ENCODE results near the gene RBM47. TPM values are rescaled to one million over a fixed set of nuclear protein-coding genes. Genes with fewer than 3 reads are reported as not detected.

Gene RBM47
- total RNA-seq, 1 donor from 2014 or later, result 70.6 TPM

GRCh38 chr4:40586729-40587128 is 42.9 kb downstream of the RBM47 start:
- no peak for ATAC-seq

GRCh38 chr4:40586034-40586433 is 43.6 kb downstream of the RBM47 start:
- peak; percentile 42 for ATAC-seq

DNA sequence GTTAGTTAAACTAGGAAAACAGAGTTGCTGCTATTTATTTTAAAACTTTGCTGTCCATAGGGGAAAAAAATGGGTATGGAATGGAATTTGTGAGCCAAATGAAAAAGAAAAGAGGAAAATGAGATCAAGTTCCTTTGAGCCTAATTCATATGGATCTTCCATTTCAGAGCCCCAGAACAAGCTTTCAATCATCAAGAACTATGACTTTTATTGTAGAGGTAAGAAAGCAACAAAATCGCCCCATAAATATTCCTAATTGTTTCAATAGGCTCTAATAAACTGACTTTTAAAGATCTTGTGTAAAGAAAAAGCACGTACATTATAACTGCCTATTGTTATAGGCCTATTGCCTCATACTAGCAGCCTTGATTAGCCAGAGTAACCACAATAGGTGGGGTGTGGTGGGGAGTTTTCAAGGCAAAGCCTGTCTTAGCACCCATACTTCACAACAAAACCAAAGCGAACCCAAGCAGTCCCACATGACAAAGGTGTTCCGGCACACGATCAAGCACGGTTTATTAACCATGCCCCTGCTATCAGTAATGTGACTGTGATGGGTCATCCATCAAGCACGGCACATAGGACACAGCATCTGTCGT is 44.4 kb downstream of the RBM47 start:
- ATAC-seq, result peak; percentile 88

DNA sequence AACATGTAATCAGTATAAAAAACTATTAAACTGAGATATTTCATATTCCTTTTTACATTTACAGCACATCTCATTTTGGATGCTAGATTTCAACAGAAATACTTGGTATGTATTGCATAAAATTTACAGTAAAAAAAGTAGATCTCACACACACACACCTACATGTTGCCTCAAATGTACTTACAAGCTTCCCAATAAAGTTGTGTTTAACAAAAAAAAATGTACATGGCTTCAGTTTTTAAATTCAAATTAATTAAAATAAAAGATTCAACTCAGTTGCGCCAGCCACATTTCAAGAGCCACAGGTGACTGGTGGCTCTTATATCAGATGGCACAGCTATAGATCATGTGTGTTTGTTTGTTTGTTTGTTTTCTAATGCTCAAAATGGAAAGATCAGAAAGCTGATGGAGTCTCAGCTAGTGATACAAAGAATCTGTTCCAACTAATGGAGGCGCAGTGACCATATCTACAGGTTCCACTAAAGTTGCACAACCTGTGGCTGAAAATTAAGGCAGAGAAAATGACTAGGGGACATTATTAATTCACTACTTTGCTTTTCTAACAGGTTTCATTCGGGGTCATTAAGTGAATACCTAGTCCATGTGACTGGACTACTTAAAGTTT is 45.0 kb downstream of the RBM47 start:
- ATAC-seq, result no peak

GRCh38 chr4:40583850-40584439 is 45.7 kb downstream of the RBM47 start:
- ATAC-seq, result peak; percentile 69

- no peak for ATAC-seq
These were observed 47.3 kb downstream of the RBM47 start for GRCh38 chr4:40582413-40582812.

GRCh38 chr4:40581254-40582140 is 48.2 kb downstream of the RBM47 start:
- ATAC-seq, result no peak

DNA sequence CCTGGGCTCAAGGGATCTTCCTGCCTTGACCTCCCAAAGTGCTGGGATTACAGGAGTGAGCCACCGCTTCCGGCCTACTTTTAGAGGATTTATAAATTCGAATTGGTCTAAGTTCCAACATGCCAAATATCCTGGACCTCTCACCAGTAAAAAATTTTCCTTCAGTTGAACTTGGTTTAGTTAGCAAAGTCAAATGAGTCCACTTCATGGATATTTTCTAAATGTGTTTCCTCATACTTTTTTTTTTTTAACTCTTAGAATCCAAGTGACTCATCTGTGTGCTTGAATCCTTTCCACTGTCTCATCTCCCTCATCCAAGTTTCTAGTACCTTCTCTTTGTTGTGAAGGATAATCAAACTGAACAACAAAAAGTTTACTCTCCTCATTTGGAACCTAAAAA is 49.7 kb downstream of the RBM47 start:
- no peak for ATAC-seq

GRCh38 chr4:40577588-40578253 is 51.9 kb downstream of the RBM47 start:
- no peak for ATAC-seq

DNA sequence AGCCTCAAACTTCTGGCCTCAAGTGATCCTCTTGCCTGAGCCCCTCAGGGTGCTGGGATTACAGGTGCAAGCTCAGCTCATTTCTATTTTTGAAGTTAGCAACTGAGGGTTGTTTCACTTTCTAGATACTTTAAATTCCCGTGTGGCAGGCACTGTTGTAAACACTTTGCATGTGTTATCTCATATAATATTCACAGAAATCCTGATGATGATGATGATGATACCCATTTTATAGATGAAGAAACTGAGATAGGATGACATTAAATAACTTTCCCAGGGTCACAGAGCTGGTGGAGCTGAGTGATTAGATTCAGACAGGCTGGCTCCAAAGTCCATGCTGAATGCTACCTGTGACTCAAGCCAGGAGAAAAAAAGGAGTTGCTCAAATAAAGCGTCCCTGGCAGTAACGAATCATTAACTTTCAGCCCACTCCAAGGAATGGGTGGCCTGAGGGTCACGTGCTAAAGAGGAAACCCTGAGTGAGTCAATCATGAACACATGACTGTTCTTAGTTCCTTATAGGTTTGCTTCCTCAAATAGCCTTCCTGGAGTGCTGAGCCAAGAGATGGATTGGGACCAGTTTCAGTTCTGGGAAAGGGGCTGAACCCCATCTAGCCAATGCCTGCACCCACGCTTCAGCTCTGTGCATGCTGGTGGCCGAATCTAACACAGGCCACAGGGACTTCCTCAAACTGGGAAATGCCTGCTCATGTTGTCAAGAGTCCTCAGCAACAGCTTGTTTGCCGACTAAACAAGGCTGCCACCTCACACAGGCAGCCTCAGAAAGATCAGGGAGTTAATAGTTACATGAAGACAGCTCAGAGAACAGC is 52.8 kb downstream of the RBM47 start:
- peak; percentile 93 for ATAC-seq

DNA sequence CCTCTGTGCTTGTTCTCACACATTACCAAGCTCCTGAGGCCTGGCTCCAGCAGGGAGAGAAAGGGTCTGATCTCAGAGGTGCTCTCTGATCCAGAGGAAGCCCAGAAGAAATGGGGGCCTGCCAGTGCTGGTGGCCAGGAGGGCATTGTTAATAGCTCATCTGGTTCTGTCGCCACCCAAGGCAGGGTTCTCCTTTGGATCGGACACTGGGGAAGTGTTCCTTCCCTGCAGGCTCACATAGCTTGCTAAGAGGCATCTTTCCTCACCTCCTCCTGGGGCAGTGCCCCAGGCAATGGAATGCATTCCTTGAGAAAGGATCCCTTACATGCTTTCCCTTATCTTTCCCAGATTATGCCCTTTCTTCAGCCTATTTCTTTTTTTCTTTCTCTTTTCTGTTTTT is 53.8 kb downstream of the RBM47 start:
- no peak for ATAC-seq

DNA sequence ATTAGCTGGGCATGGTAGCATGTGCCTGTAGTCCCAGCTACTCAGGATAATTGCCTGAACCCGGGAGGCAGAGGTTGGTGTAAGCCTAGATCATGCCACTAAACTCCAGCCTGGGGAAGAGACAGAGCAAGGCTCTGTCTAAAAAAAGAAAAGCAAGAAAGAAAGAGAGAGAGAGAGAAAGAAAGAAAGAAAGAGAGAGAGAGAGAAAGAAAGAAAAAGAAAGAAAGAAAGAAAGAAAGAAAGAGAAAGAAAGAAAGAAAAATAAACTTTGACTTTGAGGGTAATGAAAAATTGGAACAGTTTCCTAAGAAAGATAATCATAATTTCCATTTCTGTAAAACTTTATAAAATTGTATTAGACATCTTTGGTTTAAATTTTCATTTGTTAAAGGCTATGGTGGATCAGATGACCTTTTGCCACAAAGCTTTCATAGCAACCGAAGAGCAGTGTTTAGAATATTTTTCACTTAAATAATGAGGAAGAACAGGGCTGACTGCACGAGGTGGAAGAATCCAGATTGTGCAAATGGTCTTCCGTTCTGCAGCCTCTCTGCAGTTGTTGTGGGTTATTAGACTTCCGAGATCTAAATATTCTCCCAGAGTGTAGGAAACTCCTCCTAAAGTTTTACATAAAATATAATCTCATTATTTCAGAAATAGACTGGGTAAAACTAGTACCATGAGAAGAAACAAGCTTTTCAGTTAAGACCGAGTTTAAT is 55.9 kb downstream of the RBM47 start:
- no peak for ATAC-seq

DNA sequence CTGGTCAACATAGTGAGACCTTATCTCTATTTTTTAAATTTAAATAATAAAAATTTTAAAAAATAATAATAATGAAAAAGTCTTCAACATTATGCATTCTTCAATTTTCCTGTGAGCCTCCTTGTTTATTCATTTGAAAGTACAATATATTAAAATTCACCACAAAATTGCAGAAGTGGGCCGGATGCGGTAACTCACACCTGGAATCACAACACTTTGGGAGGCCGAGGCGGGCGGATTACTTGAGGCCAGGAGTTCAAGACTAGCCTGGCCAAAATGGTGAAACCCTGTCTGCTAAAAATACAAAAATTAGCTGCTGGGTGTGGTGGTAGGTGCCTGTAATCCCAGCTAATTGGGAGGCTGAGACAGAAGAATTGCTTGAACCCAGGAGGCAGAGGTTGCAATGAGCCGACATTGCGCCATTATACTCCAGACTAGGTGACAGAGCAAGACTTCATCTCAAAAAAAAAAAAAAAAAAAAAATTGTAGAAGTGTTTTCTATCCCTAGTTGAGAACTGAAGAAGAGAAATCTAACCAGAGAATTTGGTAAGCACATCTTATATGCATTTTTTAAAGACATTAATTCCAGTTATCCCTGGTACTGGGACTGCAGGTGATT is 56.9 kb downstream of the RBM47 start:
- no peak for ATAC-seq

DNA sequence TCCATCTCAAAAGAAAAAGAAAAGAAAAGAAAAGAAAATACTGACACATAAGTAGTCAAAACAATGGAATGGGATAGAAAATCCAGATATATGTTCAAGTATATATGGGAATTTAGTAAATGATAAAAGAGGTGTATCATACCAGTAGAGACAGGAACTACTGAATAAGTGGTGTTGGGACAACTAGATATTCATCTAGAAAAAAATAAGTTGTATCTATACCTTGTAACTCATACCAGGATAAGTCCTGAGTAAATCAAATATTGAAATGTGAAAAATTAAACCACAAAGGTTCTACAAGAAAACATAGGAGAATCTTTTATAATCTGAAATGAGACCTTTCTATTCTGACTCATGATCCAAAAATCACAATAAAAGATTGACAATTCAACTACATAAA is 58.5 kb downstream of the RBM47 start:
- ATAC-seq, result no peak

DNA sequence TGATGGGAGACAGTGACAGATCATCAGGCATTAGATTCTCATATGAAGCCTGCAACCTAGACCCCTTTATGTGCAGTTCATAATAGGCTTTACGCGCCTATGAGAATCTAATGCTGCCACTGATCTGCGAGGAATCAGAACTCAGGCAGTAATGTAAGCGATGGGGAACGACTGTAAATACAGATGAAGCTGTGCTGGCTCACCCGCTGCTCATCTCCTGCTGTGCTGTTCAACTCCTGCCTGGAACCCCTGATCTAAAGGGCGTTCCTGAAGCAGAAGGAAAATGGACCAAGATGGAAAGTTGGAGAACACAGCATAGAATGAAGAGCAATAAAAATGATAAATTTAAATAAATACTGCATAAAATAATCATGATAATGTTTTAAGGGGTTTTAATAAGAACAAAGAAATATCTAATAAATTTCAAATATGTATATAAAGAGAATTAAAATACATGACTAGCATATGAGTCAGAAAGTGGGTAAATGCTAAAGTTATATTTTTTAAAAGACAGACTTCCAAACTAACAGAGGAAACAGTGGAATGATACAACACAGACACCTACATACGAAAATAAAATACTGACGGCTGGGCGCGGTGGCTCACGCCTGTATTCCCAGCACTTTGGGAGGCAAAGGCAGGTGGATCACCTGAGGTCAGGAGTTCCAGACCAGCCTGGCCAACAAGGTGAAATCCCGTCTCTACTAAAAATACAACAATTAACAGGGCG is 59.2 kb downstream of the RBM47 start:
- no peak for ATAC-seq

- no peak for ATAC-seq
These were observed 64.7 kb downstream of the RBM47 start for GRCh38 chr4:40564815-40565483.

DNA sequence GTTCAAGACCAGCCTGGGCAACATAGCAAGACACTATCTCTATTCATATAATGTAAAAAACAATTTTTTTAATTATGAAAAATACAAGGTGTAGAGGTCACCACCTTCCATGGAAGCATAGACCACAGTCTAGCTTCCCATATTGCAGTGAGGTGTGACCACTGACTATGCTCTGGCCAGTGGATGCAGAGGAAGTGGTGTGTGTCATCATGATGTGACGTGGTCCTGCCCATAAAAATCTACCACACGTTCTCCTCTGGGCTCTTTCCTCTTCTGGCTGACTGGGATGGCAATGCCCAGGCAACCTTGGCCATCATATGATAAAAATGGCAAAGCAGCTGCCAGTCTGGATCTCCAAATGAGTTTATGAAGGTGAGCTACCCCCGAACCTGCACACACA is 65.7 kb downstream of the RBM47 start:
- ATAC-seq, result peak; percentile 53

DNA sequence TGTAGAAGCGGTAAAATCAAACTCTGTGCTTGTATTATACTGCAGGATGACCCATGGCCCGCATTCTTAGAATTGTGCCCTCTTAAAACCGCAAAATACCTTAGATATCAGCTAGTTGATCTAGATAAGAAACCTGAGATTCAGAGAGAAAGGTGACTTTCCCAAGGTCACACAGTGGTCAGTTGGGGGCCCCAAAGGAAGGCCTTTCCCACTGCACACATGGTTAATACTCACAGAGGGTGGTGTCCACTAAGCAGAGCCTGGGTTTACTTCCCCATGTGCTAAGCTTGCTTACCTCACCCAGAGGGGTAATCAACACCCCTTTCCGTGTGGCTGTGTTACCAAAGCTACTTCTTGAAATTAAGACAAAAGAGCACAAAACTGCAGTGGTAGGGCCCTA is 66.3 kb downstream of the RBM47 start:
- ATAC-seq, result peak; percentile 28

DNA sequence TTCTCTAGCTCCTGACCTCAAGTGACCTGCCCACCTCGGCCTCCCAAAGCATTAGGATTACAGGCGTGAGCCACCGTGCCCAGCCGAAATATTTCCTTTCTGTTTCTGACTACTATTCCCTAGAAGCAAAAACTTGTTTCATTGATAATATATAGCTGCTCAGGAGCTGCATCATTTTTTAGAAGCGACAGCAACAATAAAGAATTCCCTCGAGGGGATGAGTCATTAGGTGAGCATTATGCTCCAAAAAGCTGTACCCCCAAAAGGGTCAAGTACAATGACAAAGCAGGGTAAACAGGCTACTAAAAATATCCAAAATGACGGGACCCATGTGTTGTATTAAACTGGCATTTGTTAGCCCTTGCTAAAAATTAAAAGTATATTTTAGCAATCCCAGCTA is 67.0 kb downstream of the RBM47 start:
- ATAC-seq, result no peak
